ENCODE results near the gene BANF1.

GRCh38 chr11:66011239-66011784 lies 9.0 kb downstream of the BANF1 start:
- TF ChIP-seq CTCF (IDR thresholded peaks at IDR 0.05) (no peak), EP300 (IDR thresholded peaks at IDR 0.05) (no peak), POLR2A (IDR thresholded peaks at IDR 0.05) (no peak)
